Erythroblast (primary cell): ENCODE measurements around the gene TXNDC2.

Experiments used
- GATA1 ChIP-seq: IDR thresholded peaks from 2 replicates; pipeline ENCODE4 v1.6.1; 2011; ENCODE audit warnings: low read depth, mild to moderate bottlenecking, control low read depth, low read length, moderate library complexity
- POLR2A ChIP-seq: IDR thresholded peaks from 2 replicates; pipeline ENCODE4 v1.6.1; 2011; ENCODE audit warnings: mild to moderate bottlenecking, low read length

- no peak for TF ChIP-seq POLR2A
- no peak for TF ChIP-seq GATA1
Observed at GRCh38 chr18:9845256-9845655, 40.5 kb upstream of the TXNDC2 start.
